GM10266 (cell line): ENCODE measurements around the gene ITIH5.
A peak's percentile ranks its signal among the peaks of the same experiment; 100 is the strongest.

Experiments used
- DNase-seq: peaks from one replicate; pipeline ENCODE4 v3.0.0; 2012; ENCODE audit errors: extremely low spot score
- TF ChIP-seq, protein P1 (sequence below): IDR thresholded peaks from 2 replicates; pipeline ENCODE4 v1.5.1; 2012; ENCODE audit warnings: mild to moderate bottlenecking, low read depth; ENCODE audit not compliant: control insufficient read depth, insufficient read depth; ENCODE audit errors: missing control alignments

The ITIH5 gene

DNA sequence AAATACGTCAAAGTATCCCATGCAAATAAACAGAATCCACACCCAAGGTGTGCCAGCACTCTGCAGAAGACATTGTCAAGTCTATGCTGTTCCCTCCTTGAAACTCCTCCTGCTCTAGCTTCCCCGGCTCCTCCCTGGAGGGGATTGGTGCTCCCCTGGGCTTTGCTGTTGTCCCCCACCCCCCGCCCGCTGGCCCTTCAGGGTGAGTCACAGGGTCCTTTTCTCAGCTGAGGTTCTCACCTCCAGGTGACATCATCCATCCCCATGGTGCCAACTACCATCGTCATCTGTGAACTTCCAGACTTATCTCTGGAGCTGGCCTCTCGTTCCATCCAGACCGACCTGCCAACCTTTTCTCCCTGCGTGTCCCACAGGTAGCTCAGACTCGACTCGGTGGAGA, 77.0 kb downstream of the ITIH5 start:
- TF ChIP-seq, protein P1, sequence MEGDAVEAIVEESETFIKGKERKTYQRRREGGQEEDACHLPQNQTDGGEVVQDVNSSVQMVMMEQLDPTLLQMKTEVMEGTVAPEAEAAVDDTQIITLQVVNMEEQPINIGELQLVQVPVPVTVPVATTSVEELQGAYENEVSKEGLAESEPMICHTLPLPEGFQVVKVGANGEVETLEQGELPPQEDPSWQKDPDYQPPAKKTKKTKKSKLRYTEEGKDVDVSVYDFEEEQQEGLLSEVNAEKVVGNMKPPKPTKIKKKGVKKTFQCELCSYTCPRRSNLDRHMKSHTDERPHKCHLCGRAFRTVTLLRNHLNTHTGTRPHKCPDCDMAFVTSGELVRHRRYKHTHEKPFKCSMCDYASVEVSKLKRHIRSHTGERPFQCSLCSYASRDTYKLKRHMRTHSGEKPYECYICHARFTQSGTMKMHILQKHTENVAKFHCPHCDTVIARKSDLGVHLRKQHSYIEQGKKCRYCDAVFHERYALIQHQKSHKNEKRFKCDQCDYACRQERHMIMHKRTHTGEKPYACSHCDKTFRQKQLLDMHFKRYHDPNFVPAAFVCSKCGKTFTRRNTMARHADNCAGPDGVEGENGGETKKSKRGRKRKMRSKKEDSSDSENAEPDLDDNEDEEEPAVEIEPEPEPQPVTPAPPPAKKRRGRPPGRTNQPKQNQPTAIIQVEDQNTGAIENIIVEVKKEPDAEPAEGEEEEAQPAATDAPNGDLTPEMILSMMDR, result no peak
- DNase-seq, result peak; percentile 8

DNA sequence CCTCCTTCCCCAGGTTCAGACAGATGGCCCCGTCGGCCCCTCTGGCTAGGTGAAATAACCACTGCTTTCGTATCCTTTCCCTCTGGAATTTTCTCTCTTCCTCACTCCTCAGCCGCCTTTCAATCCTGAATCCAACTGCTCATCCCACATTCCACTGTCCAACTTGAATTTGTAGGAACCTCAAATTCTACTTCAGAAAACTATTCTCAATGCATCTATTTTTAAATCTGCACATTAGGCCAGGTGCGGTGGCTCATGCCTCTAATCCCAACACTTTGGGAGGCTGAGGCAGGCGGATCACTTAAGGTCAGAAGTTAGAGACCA, 78.9 kb downstream of the ITIH5 start:
- TF ChIP-seq, protein P1, result no peak
- no peak for DNase-seq

DNA sequence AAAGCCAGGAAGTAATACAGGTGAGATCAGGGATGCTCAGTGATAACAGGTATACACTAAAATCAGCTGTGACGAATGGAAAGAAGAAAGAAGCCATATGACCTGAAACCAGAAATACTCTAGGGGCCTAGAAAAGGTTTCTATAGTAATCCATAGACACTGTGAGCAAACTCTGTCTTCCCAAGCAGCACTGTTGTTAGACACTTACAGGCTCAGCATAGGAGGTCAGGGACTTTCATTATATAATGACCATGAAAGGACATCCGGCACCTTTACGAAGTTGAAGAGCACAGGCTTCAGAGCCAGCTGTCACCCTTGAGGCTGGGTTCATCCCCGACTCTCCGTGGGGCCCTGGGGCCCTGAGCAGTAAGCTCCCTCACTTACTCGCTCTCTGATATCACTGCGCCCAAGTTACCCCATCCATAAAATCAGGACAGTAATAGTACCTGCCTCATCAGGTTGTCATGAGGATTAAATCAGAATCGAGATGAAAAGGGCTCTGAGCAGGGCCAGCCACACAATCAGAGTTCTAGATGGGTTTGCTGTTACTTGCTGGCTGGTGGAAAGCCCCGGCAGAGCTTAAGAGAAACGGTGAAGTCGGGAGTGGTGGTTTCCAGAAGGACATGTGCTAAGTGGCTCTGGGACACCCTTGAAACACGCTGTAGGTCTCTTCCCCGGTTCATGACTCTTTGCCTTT, 79.5 kb downstream of the ITIH5 start:
- peak; percentile 23 for DNase-seq
- TF ChIP-seq, protein P1, result no peak

DNA sequence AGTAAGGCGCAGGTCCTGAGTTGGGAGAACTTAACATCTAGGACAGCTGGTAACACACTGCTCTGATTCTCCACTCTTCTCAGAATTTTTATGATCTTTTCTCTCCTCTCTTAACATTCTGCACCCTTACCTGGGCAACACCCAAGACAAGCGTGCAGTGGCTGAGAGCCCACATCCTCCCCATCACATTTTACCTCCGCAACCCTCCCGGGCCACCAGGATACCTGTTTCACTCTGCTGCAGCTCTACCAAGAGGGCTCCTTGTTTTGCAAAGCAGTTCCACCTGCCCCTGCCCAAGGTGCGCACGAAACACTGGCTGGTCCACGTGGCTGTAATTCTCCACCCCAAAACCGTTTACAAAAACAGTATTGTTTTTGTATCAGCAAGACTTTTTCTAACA, 81.5 kb downstream of the ITIH5 start:
- no peak for DNase-seq
- TF ChIP-seq, protein P1, result no peak

DNA sequence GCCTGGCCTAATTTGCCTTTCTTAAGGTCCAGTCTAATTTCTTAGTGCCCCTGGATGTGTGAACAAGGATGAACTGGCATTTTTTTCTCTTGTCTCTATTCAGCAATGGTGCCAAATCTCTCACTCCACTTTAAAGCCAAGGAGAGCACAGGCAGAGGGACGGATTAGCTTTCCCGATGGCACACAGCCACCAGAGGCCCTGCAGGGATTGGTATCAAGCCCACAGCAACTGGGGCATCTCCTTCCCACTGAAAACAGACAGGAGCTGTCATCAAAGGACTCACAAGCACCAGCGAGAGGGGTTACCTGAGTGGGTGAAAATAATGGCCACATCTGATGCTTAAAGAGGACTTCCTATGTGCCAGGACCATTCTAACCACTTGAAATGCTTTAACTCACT, 83.1 kb downstream of the ITIH5 start:
- TF ChIP-seq, protein P1, result no peak
- DNase-seq, result no peak

DNA sequence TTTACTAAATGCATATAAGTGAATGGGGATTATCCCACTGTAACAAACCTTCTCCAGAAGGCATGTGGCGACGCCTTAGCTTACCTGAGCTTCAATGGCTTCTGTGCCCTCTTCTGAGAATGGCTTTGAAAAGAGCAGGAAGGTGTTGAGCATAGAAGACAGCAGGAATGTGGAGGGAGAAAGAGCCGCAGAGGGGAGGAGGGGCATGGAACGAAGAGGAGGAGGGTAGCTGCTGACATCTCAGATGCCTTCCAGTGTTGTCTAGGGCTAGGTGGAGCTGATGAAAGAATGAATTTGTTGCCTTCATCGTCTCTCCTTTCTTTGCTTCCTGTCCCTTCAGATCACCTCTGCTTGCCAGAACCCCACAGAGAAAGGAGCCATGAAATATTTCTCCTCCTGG, 86.2 kb downstream of the ITIH5 start:
- TF ChIP-seq, protein P1, result no peak
- DNase-seq, result no peak

DNA sequence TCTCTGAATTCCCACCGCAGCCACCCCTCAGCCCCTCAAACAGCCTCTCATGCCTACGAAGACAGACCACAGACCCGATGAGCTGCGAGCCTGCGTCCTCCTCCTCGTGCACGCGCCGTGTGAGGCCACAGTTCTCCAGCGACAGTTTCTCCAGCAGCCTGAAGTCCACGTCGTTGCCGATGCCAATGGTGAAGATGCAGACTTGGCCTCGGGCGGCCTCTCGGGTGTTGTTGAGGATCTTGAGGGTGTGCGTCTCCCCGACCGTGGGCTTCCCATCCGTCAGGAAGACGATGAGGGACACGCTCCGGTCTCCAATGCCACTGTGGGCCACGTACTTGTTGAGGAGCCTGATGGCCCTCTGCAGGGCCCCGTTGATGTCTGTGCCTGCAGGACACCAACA, 87.1 kb downstream of the ITIH5 start:
- no peak for DNase-seq
- TF ChIP-seq, protein P1, result no peak
